Nephron (organoid): Measurements from ENCODE around the gene AMIGO3.
"Not testable (repeated sequence)": the region's sequence is repeated elsewhere in the genome, so short reads cannot be mapped to it uniquely, and the experiment has no call there.

Experiments used
- H3K27ac Mint-ChIP-seq, 3 experiments: 2 replicates each; pipeline ENCODE4 v1.8.0; 2020; ENCODE audit warnings: mixed read lengths in 3 of 3, mild to moderate bottlenecking in 2 of 3, moderate library complexity in 1 of 3
- H3K27me3 Mint-ChIP-seq: 2 replicates; pipeline ENCODE4 v1.8.0; 2021; ENCODE audit warnings: low read depth, mild to moderate bottlenecking, moderate library complexity, mixed read lengths
- H3K36me3 Mint-ChIP-seq: 2 replicates; pipeline ENCODE4 v1.8.0; 2020; ENCODE audit warnings: low read depth, mixed read lengths
- H3K4me1 Mint-ChIP-seq: 2 replicates; pipeline ENCODE4 v1.8.0; 2020; ENCODE audit warnings: mixed read lengths
- H3K4me3 Mint-ChIP-seq, 3 experiments: 2 replicates each; pipeline ENCODE4 v1.8.0; 2020; ENCODE audit warnings: mild to moderate bottlenecking in 3 of 3, mixed read lengths in 3 of 3, moderate library complexity in 2 of 3
- H3K9me3 Mint-ChIP-seq: 2 replicates; pipeline ENCODE4 v1.8.0; 2020; ENCODE audit warnings: mixed read lengths
- TF ChIP-seq, protein P1 (sequence below), 3 experiments: fragments of 200-600 bp; sonication (generic); IDR thresholded peaks; one replicate each; pipeline ENCODE4 v1.5.0; 2021; ENCODE audit warnings: antibody characterized with exemption in 3 of 3; ENCODE audit not compliant: unreplicated experiment in 3 of 3

AMIGO3 gene

GRCh38 chr3:49700014-49700413 is 19.5 kb downstream of the AMIGO3 start:
- TF ChIP-seq, protein P1, sequence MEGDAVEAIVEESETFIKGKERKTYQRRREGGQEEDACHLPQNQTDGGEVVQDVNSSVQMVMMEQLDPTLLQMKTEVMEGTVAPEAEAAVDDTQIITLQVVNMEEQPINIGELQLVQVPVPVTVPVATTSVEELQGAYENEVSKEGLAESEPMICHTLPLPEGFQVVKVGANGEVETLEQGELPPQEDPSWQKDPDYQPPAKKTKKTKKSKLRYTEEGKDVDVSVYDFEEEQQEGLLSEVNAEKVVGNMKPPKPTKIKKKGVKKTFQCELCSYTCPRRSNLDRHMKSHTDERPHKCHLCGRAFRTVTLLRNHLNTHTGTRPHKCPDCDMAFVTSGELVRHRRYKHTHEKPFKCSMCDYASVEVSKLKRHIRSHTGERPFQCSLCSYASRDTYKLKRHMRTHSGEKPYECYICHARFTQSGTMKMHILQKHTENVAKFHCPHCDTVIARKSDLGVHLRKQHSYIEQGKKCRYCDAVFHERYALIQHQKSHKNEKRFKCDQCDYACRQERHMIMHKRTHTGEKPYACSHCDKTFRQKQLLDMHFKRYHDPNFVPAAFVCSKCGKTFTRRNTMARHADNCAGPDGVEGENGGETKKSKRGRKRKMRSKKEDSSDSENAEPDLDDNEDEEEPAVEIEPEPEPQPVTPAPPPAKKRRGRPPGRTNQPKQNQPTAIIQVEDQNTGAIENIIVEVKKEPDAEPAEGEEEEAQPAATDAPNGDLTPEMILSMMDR (IDR thresholded peaks at IDR 0.05; ENCODE audit: unreplicated experiment in 3 of 3) = no peak
- H3K27ac Mint-ChIP-seq = no peak overlapping the region

DNA sequence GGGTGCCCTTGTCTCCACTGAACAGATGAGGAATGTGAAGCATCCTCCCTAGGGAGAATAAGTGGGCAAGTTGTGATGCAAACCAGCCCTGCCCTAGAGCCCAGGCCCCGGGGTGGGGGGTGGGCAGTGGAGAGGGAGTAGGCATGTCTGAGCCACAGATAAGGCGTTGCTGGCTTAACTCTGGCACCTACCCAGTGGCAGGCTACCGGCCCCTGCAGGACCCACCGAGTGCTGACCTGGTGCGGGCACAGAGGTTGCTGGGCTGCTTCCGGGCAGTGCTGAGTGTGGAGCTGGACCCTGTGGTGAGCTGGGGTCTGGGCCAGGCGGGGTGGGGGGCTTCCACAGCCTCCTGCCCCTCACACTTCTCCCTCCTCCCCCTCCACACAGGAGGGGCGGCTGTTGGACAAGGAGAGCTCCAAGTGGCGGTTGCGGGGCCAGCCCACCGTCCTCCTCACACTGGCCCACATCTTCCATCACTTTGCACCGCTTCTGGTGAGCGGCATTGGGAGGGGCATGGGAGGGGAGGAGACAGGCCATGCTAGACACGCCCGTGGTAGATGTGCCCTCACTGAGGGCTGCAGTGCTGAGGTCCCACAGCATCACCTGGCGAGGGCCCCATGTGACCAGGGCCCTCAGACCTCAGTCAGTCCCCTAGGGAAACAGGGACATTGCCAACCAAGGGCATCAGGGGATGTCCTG is 20.1 kb downstream of the AMIGO3 start:
- peaks cover 3% of the 10 kb centered on the region for H3K4me1 Mint-ChIP-seq
- H3K4me3 Mint-ChIP-seq = no peak overlapping the region
- no peaks in the 10 kb centered on the region for H3K9me3 Mint-ChIP-seq
- no peak overlapping the region for H3K27ac Mint-ChIP-seq
- H3K36me3 Mint-ChIP-seq = peaks cover 4% of the 10 kb centered on the region
- H3K27me3 Mint-ChIP-seq = no peaks in the 10 kb centered on the region
- TF ChIP-seq, protein P1 (IDR thresholded peaks at IDR 0.05; ENCODE audit: unreplicated experiment in 3 of 3) = no peak

More at GRCh38 chr3:49700014-49700413, 19.5 kb downstream of the AMIGO3 start:
- H3K9me3 Mint-ChIP-seq = no peaks in the 10 kb centered on the region
- H3K4me1 Mint-ChIP-seq = no peaks in the 10 kb centered on the region
- H3K27me3 Mint-ChIP-seq = no peaks in the 10 kb centered on the region
- H3K4me3 Mint-ChIP-seq = no peak overlapping the region
- H3K36me3 Mint-ChIP-seq = peaks cover 4% of the 10 kb centered on the region

DNA sequence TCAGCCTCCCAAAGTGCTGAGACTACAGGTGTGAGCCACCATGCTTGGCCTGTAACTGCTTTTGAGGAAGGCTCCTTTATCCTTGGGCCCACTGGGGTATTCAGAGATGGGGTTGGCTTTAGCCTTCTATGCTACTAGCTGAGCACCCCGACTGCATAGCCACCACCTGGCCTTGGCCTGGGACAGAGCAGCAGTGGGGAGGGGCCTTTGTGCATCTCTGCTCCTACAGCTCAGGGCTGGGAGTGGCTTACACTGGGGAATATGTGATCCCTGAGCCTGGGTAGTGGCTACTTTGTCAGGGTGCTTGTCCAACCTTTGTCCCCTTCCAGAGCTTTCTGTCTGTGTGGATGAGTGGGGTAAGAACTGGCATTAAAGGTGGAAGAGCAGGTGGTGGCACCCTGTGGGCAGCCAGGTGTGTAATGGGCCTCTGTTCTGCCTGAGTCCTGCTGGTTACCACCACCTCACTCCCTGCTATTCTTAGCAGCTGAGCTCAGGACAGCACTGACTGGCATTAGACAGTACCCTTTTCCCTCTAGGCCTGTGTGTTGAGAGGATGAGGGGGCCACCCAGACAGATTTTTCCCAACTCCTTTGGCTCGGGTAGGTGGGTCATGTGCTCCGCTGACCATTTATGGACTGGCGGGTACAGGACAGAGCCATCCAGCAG is 24.0 kb downstream of the AMIGO3 start:
- not testable (repeated sequence) for H3K4me3 Mint-ChIP-seq, H3K36me3 Mint-ChIP-seq, H3K27ac Mint-ChIP-seq, H3K27me3 Mint-ChIP-seq, H3K9me3 Mint-ChIP-seq
- H3K4me1 Mint-ChIP-seq = peaks cover 15% of the 10 kb centered on the region

DNA sequence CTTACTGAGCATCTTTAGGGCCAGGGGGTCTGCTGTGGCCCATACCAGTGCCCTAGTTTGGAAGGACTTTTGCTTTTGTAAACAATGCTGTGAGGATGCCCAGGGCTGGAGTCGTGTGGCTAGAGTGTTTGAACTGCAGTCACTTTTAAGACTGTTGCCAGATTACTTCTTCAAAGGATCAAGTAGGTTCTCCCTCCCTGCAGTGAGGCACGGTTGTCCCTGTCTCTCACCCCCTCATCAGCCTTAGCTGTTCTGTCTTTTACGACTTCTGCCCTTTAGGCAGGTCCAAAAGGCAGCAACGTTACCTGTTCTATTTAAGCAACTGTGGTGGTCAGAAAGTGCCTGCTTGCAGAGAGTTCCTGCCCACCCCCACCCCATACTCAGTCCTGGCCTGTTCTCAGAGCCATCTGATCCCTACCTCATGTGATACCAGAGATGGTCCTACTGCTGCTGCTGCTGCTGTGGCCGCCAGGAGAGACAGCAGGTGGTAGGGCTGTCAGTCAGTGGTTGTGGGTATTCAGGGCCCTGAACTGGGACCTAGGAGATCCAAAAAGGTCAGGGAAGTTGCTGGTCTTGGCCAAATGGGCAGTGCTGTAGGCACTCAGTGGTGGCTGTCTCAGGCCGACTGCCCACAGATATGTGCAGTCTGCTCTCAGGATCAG is 24.9 kb downstream of the AMIGO3 start:
- not testable (repeated sequence) for H3K9me3 Mint-ChIP-seq, H3K36me3 Mint-ChIP-seq, H3K4me3 Mint-ChIP-seq, H3K27me3 Mint-ChIP-seq, H3K27ac Mint-ChIP-seq
- H3K4me1 Mint-ChIP-seq = peaks cover 24% of the 10 kb centered on the region

- not testable (repeated sequence) for H3K9me3 Mint-ChIP-seq, H3K27me3 Mint-ChIP-seq, H3K36me3 Mint-ChIP-seq, H3K27ac Mint-ChIP-seq
- Mint-ChIP-seq H3K4me3 (peak overlapping the region; percentile 94 to 98 (median 97)), H3K4me1 (peaks cover 36% of the 10 kb centered on the region)
These were observed 28.0 kb downstream of the AMIGO3 start for GRCh38 chr3:49691481-49691880.

DNA sequence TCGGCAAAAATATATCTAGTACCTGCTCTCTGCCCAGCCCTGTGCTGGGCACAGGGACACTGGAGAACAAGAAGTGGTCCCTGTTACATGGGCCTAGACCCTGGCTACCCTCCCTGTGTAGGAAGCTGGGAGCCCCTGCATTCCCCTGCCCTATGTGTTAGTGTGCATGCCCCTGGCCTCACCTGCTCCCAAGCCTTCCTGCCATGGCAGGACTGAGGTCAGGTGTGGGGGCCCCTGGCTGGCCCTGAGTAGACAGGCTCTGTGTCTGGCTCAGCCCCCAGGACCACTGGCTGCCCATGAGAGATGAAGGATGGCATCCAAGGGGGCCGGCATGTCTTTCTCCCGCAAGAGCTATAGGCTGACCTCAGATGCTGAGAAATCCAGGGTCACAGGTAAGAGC is 28.6 kb downstream of the AMIGO3 start:
- H3K9me3 Mint-ChIP-seq, H3K27me3 Mint-ChIP-seq, H3K36me3 Mint-ChIP-seq, H3K27ac Mint-ChIP-seq: not testable (repeated sequence)
- H3K4me1 Mint-ChIP-seq = peaks cover 36% of the 10 kb centered on the region
- peak overlapping the region; percentile 94 to 98 (median 97) for H3K4me3 Mint-ChIP-seq

DNA sequence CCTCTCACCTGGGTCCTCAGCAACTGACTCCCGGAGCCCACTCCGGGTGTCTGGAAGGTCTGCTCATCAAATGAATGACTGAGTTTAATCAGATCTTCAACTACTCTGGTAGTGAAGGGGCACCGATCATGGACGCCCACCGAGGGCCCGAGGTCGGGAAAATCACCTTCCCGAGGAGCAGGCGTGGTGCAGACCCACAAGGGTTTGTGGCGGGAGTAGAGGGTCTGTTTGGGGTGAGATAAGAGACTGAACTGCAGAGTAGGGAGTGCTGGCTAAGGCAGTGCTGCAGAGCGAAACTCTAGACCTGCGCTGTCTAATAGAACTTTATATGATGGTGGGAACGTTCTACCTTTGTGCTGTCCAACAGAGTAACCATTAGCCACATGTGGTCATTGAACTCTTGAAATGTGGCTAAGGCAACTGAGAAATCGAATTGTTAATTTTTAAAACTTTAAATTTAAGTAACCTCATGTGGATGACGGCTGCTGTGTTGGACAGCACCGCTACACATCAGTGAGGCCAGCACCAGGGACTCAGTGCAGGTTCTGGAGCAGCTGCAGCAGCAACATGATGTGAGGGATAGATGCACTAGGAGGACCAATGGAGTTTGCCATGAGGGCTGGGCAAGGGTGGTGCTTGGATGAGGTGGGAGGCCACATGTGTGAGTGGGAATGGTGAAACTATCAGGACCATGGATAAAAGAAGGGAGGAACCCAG is 29.4 kb downstream of the AMIGO3 start:
- not testable (repeated sequence) for H3K36me3 Mint-ChIP-seq, H3K9me3 Mint-ChIP-seq, H3K27me3 Mint-ChIP-seq
- H3K4me1 Mint-ChIP-seq = peaks cover 36% of the 10 kb centered on the region
- H3K4me3 Mint-ChIP-seq = peak overlapping the region; percentile 94 to 98 (median 97)
- peak overlapping the region; percentile 71 to 97 (median 92) for H3K27ac Mint-ChIP-seq
